HG02678 (cell line): Measurements from ENCODE around the gene SEPTIN2.
"Not testable (repeated sequence)": the region's sequence is repeated elsewhere in the genome, so short reads cannot be mapped to it uniquely, and the experiment has no call there.

Source experiments
- ATAC-seq: cut with Tn5 transposase; IDR thresholded peaks from one replicate; pipeline ENCODE4 v1.9.1; 2021; ENCODE audit warnings: mild to moderate bottlenecking, moderate library complexity; ENCODE audit not compliant: unreplicated experiment

Gene SEPTIN2

DNA sequence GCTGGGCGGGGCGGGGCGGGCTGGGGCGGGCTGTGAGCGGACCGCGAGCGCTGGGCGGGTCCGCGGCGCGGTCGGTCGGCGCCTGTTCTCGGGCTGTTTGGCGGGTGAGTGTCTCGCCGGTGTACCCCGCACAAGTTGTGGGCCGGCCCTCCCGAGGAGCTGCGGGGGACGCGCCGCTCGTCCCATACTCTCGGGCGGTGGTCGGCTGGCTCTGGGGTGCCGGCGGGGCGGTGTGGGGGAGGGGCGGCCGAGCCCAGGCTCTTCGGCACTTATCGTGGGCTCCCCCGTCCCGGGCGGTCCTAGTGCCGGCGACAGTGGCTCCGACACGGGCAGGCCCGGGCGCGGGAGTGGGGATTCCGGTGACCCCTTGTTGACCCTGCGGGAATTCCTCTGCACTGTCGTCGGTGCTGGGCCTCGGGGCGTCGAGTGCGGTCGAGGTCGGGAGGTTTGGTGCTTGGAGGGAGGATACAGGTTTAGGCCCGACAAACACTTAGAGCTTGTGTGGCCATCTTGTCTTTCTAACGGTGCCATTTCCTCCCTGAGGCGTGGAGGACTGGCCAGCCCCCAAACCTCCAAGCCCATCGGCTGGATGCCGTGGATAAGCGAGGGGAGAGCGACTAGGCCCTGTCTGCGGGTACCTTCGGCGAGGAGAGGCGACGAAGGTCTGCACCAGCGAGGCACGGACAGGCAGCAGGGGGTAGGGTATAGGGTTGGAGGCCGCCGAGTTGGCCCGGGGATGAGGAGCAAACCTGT lies at the start of gene SEPTIN2:
Gene SEPTIN2, plus strand, starts transcription at position 47 of the 753 bp plus-strand sequence. CDS start 8,308 bp downstream, outside the sequence.
- peak; percentile 29 for ATAC-seq

- ATAC-seq = no peak
Observed at GRCh38 chr2:241267249-241268067, 48.3 kb upstream of the SEPTIN2 start.

GRCh38 chr2:241268306-241268705 lies 47.4 kb upstream of the SEPTIN2 start:
- ATAC-seq = no peak

DNA sequence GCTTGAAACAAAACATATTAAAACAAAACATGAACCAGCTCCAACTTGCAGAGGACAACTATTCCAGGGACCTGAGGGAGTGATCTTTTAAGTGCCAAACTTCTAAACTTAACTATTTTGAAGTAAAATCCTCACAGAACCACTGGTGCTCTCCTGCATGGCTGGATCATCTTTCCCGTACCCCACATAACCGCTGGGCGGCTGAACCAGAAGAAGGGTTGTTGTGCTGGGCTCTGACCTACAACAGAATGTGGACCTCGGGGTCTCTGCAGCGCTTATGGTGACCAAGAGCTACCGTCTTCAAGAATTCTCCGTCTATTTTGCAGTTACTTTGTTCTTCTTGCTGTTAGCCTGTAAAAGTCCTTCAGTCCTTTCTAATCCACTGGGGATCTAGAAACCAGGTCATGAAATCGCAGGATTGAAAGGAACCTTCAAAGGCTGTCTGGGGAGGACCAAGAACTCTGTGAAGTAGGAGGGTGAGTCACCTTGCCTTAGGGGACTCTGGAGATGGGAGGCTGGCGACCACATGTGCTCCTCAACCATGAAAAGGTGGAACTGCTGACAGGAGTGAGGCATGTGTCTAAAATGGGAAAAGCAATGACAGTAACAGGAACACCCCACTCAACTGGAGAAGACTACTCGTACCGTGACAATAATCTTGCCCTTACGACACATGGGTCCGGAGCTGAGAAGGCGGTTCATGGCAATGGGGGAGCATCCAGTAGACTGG lies 46.8 kb upstream of the SEPTIN2 start:
- ATAC-seq = no peak

GRCh38 chr2:241269707-241270520 lies 45.8 kb upstream of the SEPTIN2 start:
- ATAC-seq = no peak

- ATAC-seq = no peak
Observed at GRCh38 chr2:241270531-241270930, 45.2 kb upstream of the SEPTIN2 start.

DNA sequence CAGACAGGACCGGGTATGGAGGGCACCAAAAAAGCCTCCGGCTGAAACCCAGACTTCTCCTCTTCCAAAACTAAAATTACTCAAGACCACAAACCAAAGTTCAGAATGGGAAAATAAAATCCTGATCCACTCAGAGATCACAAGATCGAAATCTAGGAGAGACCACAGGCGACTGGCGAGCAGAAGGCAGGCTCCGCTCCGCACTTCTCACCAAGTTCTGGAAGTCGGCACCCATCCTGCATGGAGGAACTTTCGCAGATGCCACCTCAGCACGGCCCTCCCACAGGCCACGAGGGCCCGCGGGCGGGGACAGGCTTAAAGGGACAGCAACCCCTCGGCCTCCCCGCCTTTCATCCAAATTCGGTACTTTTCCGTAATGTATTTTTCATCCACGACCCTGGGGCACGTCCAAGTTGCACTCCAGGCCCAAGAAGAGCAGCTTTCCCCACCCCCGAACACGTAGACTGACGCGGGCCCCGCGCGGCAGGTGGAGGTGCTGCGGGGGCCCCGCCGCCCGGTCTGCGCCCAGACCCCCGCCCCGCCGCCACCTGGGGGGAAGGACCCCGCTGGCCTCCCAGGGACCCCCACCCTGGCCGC lies 43.9 kb upstream of the SEPTIN2 start:
- ATAC-seq = peak; percentile 45

GRCh38 chr2:241272303-241273209 lies 43.2 kb upstream of the SEPTIN2 start:
- ATAC-seq = peak; percentile 58

- no peak for ATAC-seq
Observed at GRCh38 chr2:241273210-241274020, 42.3 kb upstream of the SEPTIN2 start.

DNA sequence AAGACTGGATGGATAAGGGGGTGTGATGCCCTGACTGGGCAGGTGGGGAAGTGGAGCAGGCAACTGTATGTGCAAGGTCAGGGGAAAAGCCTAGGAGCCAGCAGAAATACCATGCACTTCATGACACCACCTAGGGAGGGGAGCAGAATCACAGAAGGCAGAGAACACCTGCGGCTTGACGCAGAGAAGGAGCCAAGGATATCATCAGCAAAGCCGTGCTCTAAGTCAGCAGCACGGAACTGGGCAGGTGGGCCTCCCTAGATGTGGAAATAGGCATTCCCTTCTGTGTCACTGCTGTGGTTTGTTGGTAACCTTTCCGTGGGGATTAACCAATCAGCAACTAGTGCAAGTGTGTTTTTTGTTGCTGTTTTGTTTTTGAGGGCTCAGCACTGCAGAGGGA lies 41.6 kb upstream of the SEPTIN2 start:
- no peak for ATAC-seq

GRCh38 chr2:241275504-241275903 lies 40.2 kb upstream of the SEPTIN2 start:
- no peak for ATAC-seq

- ATAC-seq = no peak
Observed at GRCh38 chr2:241275910-241276309, 39.8 kb upstream of the SEPTIN2 start.

- not testable (repeated sequence) for ATAC-seq
Observed at GRCh38 chr2:241278306-241278705, 37.4 kb upstream of the SEPTIN2 start.

- no peak for ATAC-seq
Observed at GRCh38 chr2:241279413-241279812, 36.3 kb upstream of the SEPTIN2 start.

DNA sequence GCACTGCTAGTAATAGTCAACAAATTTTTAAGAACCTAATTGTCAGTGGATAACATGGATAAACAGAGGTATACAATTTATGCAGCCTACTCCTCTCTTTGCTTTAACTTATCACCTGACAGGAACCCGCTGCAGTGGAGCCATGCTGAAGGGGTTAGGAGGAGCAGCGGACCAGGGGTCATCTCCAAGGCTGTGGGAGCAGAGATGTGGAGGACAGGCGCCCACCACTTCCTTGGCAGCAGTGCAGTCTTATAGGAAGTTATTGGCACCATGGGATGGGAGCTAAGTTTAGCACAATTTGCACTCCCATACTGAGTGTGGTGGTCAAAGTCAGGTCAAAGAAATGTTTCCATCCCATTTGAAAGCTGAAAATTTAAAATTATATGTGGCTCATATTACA lies 35.9 kb upstream of the SEPTIN2 start:
- no peak for ATAC-seq

GRCh38 chr2:241280291-241280690 lies 35.4 kb upstream of the SEPTIN2 start:
- no peak for ATAC-seq

DNA sequence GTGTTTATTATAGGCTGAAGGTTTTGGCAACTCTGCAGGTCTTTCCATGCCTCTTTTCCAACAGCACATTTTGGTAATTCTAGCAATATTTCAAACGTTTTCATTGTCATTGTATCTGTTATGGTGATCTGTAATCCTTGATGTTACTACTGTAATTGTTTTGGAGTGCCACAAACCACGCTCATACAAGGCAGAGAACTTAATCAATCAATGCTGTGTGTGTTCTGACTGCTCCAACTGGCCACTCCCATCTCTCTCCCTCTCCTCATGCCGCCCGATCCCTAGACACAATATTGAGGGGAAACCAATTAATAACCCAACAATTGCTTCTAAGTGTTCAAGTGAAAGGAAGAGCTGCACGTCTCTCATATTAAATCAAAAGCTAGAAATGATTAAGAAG lies 33.2 kb upstream of the SEPTIN2 start:
- no peak for ATAC-seq

DNA sequence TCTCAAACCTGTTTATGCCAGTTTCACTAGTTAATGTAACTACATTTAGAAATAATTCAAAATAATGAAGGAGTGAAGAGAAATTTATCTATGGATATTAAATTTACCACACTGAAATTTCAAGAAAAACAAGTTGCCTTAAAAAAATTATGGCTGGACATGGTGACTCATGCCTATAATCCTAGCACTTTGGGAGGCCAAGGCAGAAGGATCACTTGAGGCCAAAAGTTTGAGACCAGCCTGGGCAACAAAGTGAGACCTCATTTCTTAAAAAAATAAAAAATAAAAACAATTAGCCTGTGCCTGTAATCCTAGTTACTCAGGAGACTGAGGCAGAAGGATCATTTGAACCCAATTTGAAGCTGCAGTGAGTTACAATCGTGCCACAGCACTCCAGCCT lies 30.1 kb upstream of the SEPTIN2 start:
- ATAC-seq = no peak
